NAMALWA (cell line): ENCODE data around the gene TEX2.
A peak's percentile ranks its signal among the peaks of the same experiment; 100 is the strongest.
"Not testable (repeated sequence)": the region's sequence is repeated elsewhere in the genome, so short reads cannot be mapped to it uniquely, and the experiment has no call there.

ENCODE experiments used
- DNase-seq: peaks from one replicate; pipeline ENCODE4 v3.0.0-alpha.2; 2015; ENCODE audit warnings: low spot score

TEX2 gene

GRCh38 chr17:64240261-64240740 is 22.8 kb downstream of the TEX2 start:
- no peak for DNase-seq

- not testable (repeated sequence) for DNase-seq
Observed at GRCh38 chr17:64238449-64238848, 24.6 kb downstream of the TEX2 start.

GRCh38 chr17:64236827-64237403 is 26.1 kb downstream of the TEX2 start:
- DNase-seq, result peak; percentile 44

GRCh38 chr17:64234961-64235360 is 28.1 kb downstream of the TEX2 start:
- DNase-seq, result no peak

GRCh38 chr17:64232466-64233262 is 30.4 kb downstream of the TEX2 start:
- no peak for DNase-seq

- no peak for DNase-seq
Observed at GRCh38 chr17:64231567-64232141, 31.4 kb downstream of the TEX2 start.

GRCh38 chr17:64230791-64231408 is 32.2 kb downstream of the TEX2 start:
- DNase-seq, result no peak

- no peak for DNase-seq
Observed at GRCh38 chr17:64229815-64230728, 33.0 kb downstream of the TEX2 start.

GRCh38 chr17:64226132-64226531 is 36.9 kb downstream of the TEX2 start:
- no peak for DNase-seq

GRCh38 chr17:64225410-64225809 is 37.6 kb downstream of the TEX2 start:
- DNase-seq, result no peak

- DNase-seq, result no peak
Observed at GRCh38 chr17:64223931-64224629, 39.0 kb downstream of the TEX2 start.

GRCh38 chr17:64223283-64223682 is 39.8 kb downstream of the TEX2 start:
- no peak for DNase-seq

GRCh38 chr17:64221679-64222078 is 41.4 kb downstream of the TEX2 start:
- no peak for DNase-seq

- DNase-seq, result not testable (repeated sequence)
Observed at GRCh38 chr17:64220604-64221003, 42.5 kb downstream of the TEX2 start.

GRCh38 chr17:64219571-64219970 is 43.5 kb downstream of the TEX2 start:
- DNase-seq, result no peak

- peak; percentile 43 for DNase-seq
Observed at GRCh38 chr17:64218066-64218465, 45.0 kb downstream of the TEX2 start.

GRCh38 chr17:64217249-64217691 is 45.8 kb downstream of the TEX2 start:
- DNase-seq, result no peak

GRCh38 chr17:64216338-64217248 is 46.5 kb downstream of the TEX2 start:
- no peak for DNase-seq

- no peak for DNase-seq
Observed at GRCh38 chr17:64216000-64216337, 47.1 kb downstream of the TEX2 start.

- no peak for DNase-seq
Observed at GRCh38 chr17:64214950-64215349, 48.1 kb downstream of the TEX2 start.
